K562 (cell line): ENCODE results near the gene NYNRIN.

Experiments
- E2F8 ChIP-seq: fragments of 450-650 bp; IDR thresholded peaks from 2 replicates; pipeline ENCODE4 v1.7.1; 2018; ENCODE audit warnings: mild to moderate bottlenecking, low read depth; ENCODE audit not compliant: partially characterized antibody
- EP300 ChIP-seq: IDR thresholded peaks from 2 replicates; pipeline ENCODE4 v1.6.1; 2012; ENCODE audit warnings: low read length, improper control_type of control experiment
- LARP7 ChIP-seq: fragments of 450-650 bp; IDR thresholded peaks from 2 replicates; pipeline ENCODE4 v1.6.1; 2016
- MTA3 ChIP-seq: fragments of 450-650 bp; formaldehyde crosslinking; IDR thresholded peaks from 2 replicates; pipeline ENCODE4 v1.6.1; 2017; ENCODE audit warnings: mild to moderate bottlenecking, borderline replicate concordance
- NFXL1 ChIP-seq: fragments of 450-650 bp; formaldehyde crosslinking; IDR thresholded peaks from 2 replicates; pipeline ENCODE4 v1.4.0; 2021; ENCODE audit warnings: mild to moderate bottlenecking
- POLR2A ChIP-seq: fragments of 450-650 bp; conservative IDR thresholded peaks from 2 replicates; pipeline ENCODE4 v1.6.1; 2016
- PRDM10 ChIP-seq: fragments of 450-650 bp; IDR thresholded peaks from 2 replicates; pipeline ENCODE4 v1.6.1; 2018; ENCODE audit not compliant: partially characterized antibody
- RFX5 ChIP-seq: IDR thresholded peaks from 2 replicates; pipeline ENCODE4 v1.6.1; 2011; ENCODE audit warnings: low read depth, mild to moderate bottlenecking, improper control_type of control experiment, low read length
- ZNF696 ChIP-seq: fragments of 250-450 bp; sonication (Bioruptor Pico); conservative IDR thresholded peaks from 2 replicates; pipeline ENCODE4 v1.4.0; 2020; ENCODE audit warnings: mild to moderate bottlenecking, moderate library complexity

GRCh38 chr14:24362241-24362960 is 36.4 kb upstream of the NYNRIN start:
- TF ChIP-seq POLR2A, result no peak
- no peak for TF ChIP-seq LARP7
- TF ChIP-seq PRDM10, result no peak
- TF ChIP-seq RFX5, result no peak
- no peak for TF ChIP-seq NFXL1 (CRISPR knock-in tag)
- no peak for TF ChIP-seq ZNF696 (CRISPR knock-in tag)
- no peak for TF ChIP-seq E2F8
- TF ChIP-seq EP300, result no peak
- no peak for TF ChIP-seq MTA3
